HEK293 (cell line): ENCODE results near the gene CEP104.

Experiments used
- BCL11B ChIP-seq: fragments of 450-650 bp; formaldehyde crosslinking; IDR thresholded peaks from 2 replicates; pipeline ENCODE4 v1.5.1; 2016; ENCODE audit warnings: low read depth, missing biosample characterization, missing genetic modification characterization
- CTCF ChIP-seq: fragments of 450-650 bp; formaldehyde crosslinking; IDR thresholded peaks from 2 replicates; pipeline ENCODE4 v1.5.1; 2016; ENCODE audit warnings: missing biosample characterization, missing genetic modification characterization
- HOXA7 ChIP-seq: sonication (generic); formaldehyde crosslinking; IDR thresholded peaks from 2 replicates; pipeline ENCODE4 v1.8.1; 2022; ENCODE audit warnings: missing genetic modification reagents, borderline replicate concordance
- KLF17 ChIP-seq: fragments of 450-650 bp; formaldehyde crosslinking; IDR thresholded peaks from 2 replicates; pipeline ENCODE4 v1.5.1; 2016; ENCODE audit warnings: missing biosample characterization, missing genetic modification characterization
- KLF8 ChIP-seq: fragments of 450-650 bp; formaldehyde crosslinking; IDR thresholded peaks from 2 replicates; pipeline ENCODE4 v1.5.1; 2016; ENCODE audit warnings: missing biosample characterization, missing genetic modification characterization
- OVOL3 ChIP-seq: fragments of 450-650 bp; formaldehyde crosslinking; IDR thresholded peaks from 2 replicates; pipeline ENCODE4 v1.5.1; 2016; ENCODE audit warnings: missing biosample characterization, missing genetic modification characterization
- PATZ1 ChIP-seq: fragments of 450-650 bp; formaldehyde crosslinking; IDR thresholded peaks from 2 replicates; pipeline ENCODE4 v1.5.1; 2016; ENCODE audit warnings: missing biosample characterization, missing genetic modification characterization
- SETDB1 ChIP-seq: IDR thresholded peaks from one replicate; pipeline ENCODE4 v1.6.1; 2017; ENCODE audit warnings: mild to moderate bottlenecking, low read length, moderate library complexity, mixed read lengths; ENCODE audit not compliant: insufficient read length
- SP3 ChIP-seq: fragments of 450-650 bp; formaldehyde crosslinking; IDR thresholded peaks from 2 replicates; pipeline ENCODE4 v1.5.1; 2016; ENCODE audit warnings: missing biosample characterization, missing genetic modification characterization
- TRIM28 ChIP-seq: IDR thresholded peaks from 2 replicates; pipeline ENCODE4 v1.6.1; 2011; ENCODE audit warnings: low read length, control low read depth, borderline replicate concordance
- TSHZ1 ChIP-seq: fragments of 450-650 bp; formaldehyde crosslinking; IDR thresholded peaks from 2 replicates; pipeline ENCODE4 v1.5.1; 2016; ENCODE audit warnings: missing biosample characterization, missing genetic modification characterization, borderline replicate concordance
- ZBTB21 ChIP-seq: fragments of 450-650 bp; formaldehyde crosslinking; IDR thresholded peaks from 2 replicates; pipeline ENCODE4 v1.5.1; 2017; ENCODE audit warnings: missing biosample characterization, missing genetic modification characterization
- ZBTB6 ChIP-seq: fragments of 450-650 bp; formaldehyde crosslinking; IDR thresholded peaks from 2 replicates; pipeline ENCODE4 v1.5.1; 2017; ENCODE audit warnings: missing biosample characterization, missing genetic modification characterization
- ZFP37 ChIP-seq: fragments of 450-650 bp; formaldehyde crosslinking; IDR thresholded peaks from 2 replicates; pipeline ENCODE4 v1.5.1; 2016; ENCODE audit warnings: missing biosample characterization, missing genetic modification characterization
- ZNF146 ChIP-seq: fragments of 450-650 bp; formaldehyde crosslinking; IDR thresholded peaks from 2 replicates; pipeline ENCODE4 v1.5.1; 2016; ENCODE audit warnings: missing biosample characterization, missing genetic modification characterization
- ZNF184 ChIP-seq: fragments of 450-650 bp; IDR thresholded peaks from 2 replicates; pipeline ENCODE4 v1.5.1; 2018; ENCODE audit warnings: missing biosample characterization, mild to moderate bottlenecking, missing genetic modification characterization
- ZNF248 ChIP-seq: fragments of 450-650 bp; formaldehyde crosslinking; IDR thresholded peaks from 2 replicates; pipeline ENCODE4 v1.5.1; 2017; ENCODE audit warnings: missing biosample characterization, missing genetic modification characterization
- ZNF292 ChIP-seq: fragments of 450-650 bp; formaldehyde crosslinking; IDR thresholded peaks from 2 replicates; pipeline ENCODE4 v1.5.1; 2016; ENCODE audit warnings: low read depth, missing biosample characterization, missing genetic modification characterization, borderline replicate concordance
- ZNF391 ChIP-seq: fragments of 450-650 bp; formaldehyde crosslinking; IDR thresholded peaks from 2 replicates; pipeline ENCODE4 v1.5.1; 2016; ENCODE audit warnings: low read depth, missing biosample characterization, missing genetic modification characterization, borderline replicate concordance
- ZNF433 ChIP-seq: fragments of 450-650 bp; formaldehyde crosslinking; IDR thresholded peaks from 2 replicates; pipeline ENCODE4 v1.5.1; 2016; ENCODE audit warnings: missing biosample characterization, missing genetic modification characterization, low read depth
- ZNF600 ChIP-seq: fragments of 450-650 bp; formaldehyde crosslinking; IDR thresholded peaks from 2 replicates; pipeline ENCODE4 v1.5.1; 2016; ENCODE audit warnings: missing biosample characterization, missing genetic modification characterization
- ZNF623 ChIP-seq: fragments of 450-650 bp; formaldehyde crosslinking; IDR thresholded peaks from 2 replicates; pipeline ENCODE4 v1.5.1; 2016; ENCODE audit warnings: missing biosample characterization, missing genetic modification characterization
- ZNF664 ChIP-seq: fragments of 450-650 bp; formaldehyde crosslinking; IDR thresholded peaks from 2 replicates; pipeline ENCODE4 v1.5.1; 2016; ENCODE audit warnings: missing biosample characterization, missing genetic modification characterization
- ZNF692 ChIP-seq: fragments of 450-650 bp; formaldehyde crosslinking; IDR thresholded peaks from 2 replicates; pipeline ENCODE4 v1.5.1; 2016; ENCODE audit warnings: missing biosample characterization, missing genetic modification characterization
- ZNF704 ChIP-seq: fragments of 450-650 bp; formaldehyde crosslinking; IDR thresholded peaks from 2 replicates; pipeline ENCODE4 v1.5.1; 2016; ENCODE audit warnings: missing biosample characterization, missing genetic modification characterization
- ZNF768 ChIP-seq: fragments of 450-650 bp; formaldehyde crosslinking; IDR thresholded peaks from 2 replicates; pipeline ENCODE4 v1.5.1; 2018; ENCODE audit warnings: missing biosample characterization, mild to moderate bottlenecking, missing genetic modification characterization
- ZNF791 ChIP-seq: fragments of 450-650 bp; formaldehyde crosslinking; IDR thresholded peaks from 2 replicates; pipeline ENCODE4 v1.5.1; 2016; ENCODE audit warnings: missing biosample characterization, missing genetic modification characterization
- ZNF837 ChIP-seq: fragments of 450-650 bp; formaldehyde crosslinking; IDR thresholded peaks from 2 replicates; pipeline ENCODE4 v1.5.1; 2016; ENCODE audit warnings: missing biosample characterization, missing genetic modification characterization

Gene CEP104

GRCh38 chr1:3900150-3900968 lies 43.3 kb upstream of the CEP104 start, which contains the start of gene C1orf174 (continued):
- TF ChIP-seq ZNF146 (tag by site-specific recombination) (no peak; the same call in 1 of the 2 replicates), ZNF600 (tag by site-specific recombination) (no peak), ZNF837 (tag by site-specific recombination) (no peak), BCL11B (tag by site-specific recombination) (peak; percentile 97), SETDB1 (no peak), ZNF704 (tag by site-specific recombination) (no peak), ZNF292 (tag by site-specific recombination) (no peak), ZNF184 (tag by site-specific recombination) (no peak), PATZ1 (tag by site-specific recombination) (peak; percentile 99), ZNF248 (no peak), TRIM28 (peak; percentile 46; the same call in 1 of the 2 replicates), ZNF768 (no peak), TSHZ1 (tag by site-specific recombination) (no peak), ZNF664 (tag by site-specific recombination) (no peak), ZNF791 (tag by site-specific recombination) (no peak), ZNF623 (tag by site-specific recombination) (no peak), KLF17 (0 out of 2 replicates have a peak, but pooled peaks have one; percentile 16), HOXA7 (CRISPR knock-in tag) (no peak), ZFP37 (tag by site-specific recombination) (no peak), ZBTB6 (no peak), KLF8 (tag by site-specific recombination) (peak; percentile 62), CTCF (tag by site-specific recombination) (no peak), ZBTB21 (no peak), ZNF692 (tag by site-specific recombination) (no peak), ZNF433 (tag by site-specific recombination) (no peak), SP3 (tag by site-specific recombination) (no peak; the same call in none of the 2 replicates), OVOL3 (tag by site-specific recombination) (peak; percentile 54), ZNF391 (tag by site-specific recombination) (no peak)
